ENCODE data around the gene FGFR3. TPM values are rescaled to one million over a fixed set of nuclear protein-coding genes. Genes with fewer than 3 reads are reported as not detected.

Gene FGFR3
- polyA plus RNA-seq, 1 of the 3 experiments (the other 2 are of a cell fraction), result 1.1 TPM

DNA sequence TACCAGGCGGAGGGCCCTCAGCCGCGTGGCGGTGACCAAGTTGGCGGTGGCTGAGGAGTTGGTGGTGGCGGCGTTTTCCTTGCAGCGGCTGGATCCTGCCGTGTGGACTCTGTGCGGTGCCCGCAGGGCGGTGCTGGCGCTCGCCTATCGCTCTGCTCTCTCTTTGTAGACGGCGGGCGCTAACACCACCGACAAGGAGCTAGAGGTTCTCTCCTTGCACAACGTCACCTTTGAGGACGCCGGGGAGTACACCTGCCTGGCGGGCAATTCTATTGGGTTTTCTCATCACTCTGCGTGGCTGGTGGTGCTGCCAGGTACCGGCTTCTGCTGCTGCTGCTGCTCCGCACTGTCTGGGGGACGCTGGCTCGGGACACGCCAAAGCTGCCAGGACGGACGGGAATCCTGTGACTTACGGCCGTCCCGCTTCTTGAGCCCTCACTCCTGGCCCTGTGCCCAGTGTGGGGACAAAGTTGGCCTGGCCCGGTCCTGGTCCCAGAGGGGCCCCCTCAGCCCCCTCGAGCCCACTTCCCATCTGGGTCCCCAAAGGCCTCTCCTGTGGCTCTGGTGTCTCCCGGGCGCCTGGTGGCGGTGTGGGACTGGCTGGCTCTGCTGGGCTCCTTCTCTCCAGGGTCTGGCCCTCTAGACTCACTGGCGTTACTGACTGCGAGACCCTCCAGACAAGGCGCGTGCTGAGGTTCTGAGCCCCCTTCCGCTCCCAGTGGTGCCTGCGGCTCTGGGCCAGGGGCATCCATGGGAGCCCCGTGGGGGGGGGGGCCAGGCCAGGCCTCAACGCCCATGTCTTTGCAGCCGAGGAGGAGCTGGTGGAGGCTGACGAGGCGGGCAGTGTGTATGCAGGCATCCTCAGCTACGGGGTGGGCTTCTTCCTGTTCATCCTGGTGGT, 10.7 kb downstream of the FGFR3 start (continued):
- TF ChIP-seq RAD21 (IDR thresholded peaks at IDR 0.05; ENCODE audit: low read length), result no peak
- no peak for TF ChIP-seq JUND (IDR thresholded peaks at IDR 0.05)
- TF ChIP-seq NRF1 (IDR thresholded peaks at IDR 0.05; ENCODE audit: low read depth, low read length), result no peak
- TF ChIP-seq SIN3A (IDR thresholded peaks at IDR 0.05; ENCODE audit: borderline replicate concordance, low read depth, low read length), result no peak
- TF ChIP-seq MXI1 (IDR thresholded peaks at IDR 0.05; ENCODE audit: low read depth, low read length), result no peak
- TF ChIP-seq CHD2 (IDR thresholded peaks at IDR 0.05; ENCODE audit: low read length, partially characterized antibody), result no peak
- TF ChIP-seq FOXJ3 (CRISPR knock-in tag; IDR thresholded peaks at IDR 0.05), result no peak
- no peak for TF ChIP-seq GABPA (IDR thresholded peaks at IDR 0.05; ENCODE audit: low read depth)
- TF ChIP-seq YY1 (IDR thresholded peaks at IDR 0.05; ENCODE audit: low read depth), result no peak
- TF ChIP-seq FOXM1 (IDR thresholded peaks at IDR 0.05; ENCODE audit: low read depth), result no peak

DNA sequence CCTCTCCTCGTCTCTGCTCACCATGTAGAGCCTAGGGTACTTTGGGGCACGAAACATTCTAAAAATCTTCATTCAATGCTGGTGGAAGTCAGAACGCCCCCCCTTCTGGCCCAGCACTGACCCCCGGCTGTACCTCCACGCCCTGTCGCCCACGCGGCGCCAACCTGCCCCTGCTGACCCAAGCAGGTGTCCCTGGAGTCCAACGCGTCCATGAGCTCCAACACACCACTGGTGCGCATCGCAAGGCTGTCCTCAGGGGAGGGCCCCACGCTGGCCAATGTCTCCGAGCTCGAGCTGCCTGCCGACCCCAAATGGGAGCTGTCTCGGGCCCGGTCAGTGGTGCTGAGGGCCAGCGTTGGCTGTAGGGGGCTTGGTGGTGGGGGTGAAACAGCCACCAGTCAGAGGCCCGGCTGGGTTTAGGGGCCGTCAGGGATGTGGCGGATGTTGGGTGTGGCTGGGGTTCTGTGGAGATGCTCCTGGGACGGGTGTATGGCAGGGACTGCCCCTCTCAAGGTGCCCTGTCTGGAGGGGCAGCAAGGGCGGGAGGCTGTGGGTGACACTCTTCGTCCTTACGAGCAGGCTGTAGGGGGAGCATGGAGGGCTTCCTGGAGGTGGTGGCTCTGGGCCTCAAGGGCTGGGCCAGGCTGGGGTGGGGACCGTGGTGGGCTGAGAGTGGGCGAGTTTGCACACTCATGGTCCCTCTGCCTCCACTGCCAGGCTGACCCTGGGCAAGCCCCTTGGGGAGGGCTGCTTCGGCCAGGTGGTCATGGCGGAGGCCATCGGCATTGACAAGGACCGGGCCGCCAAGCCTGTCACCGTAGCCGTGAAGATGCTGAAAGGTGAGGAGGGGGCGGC, 11.8 kb downstream of the FGFR3 start:
- no peak overlapping the region for H3K4me3 ChIP-seq (ENCODE audit: low read depth in 2 of 2, low read length in 1 of 2)
- H4K20me1 ChIP-seq (ENCODE audit: insufficient read depth), result no peaks in the 10 kb centered on the region
- no peaks in the 10 kb centered on the region for H3K9me2 ChIP-seq
- H3K9me3 ChIP-seq, result no peaks in the 10 kb centered on the region
- peaks cover 3% of the 10 kb centered on the region for H3F3A ChIP-seq (replicated peaks; ENCODE audit: insufficient read depth)
- no peak for TF ChIP-seq PBX3 (IDR thresholded peaks at IDR 0.05)
- TF ChIP-seq FOXM1 (IDR thresholded peaks at IDR 0.05; ENCODE audit: low read depth), result no peak
- TF ChIP-seq GATA2 (CRISPR knock-in tag; IDR thresholded peaks at IDR 0.05), result no peak
- no peak for TF ChIP-seq FOSL2 (IDR thresholded peaks at IDR 0.05; ENCODE audit: borderline replicate concordance, low read depth)
- TF ChIP-seq MAX (IDR thresholded peaks at IDR 0.05; ENCODE audit: low read depth), result no peak
- no peak for TF ChIP-seq TCF12 (IDR thresholded peaks at IDR 0.05)
- TF ChIP-seq POLR2AphosphoS5 (IDR thresholded peaks at IDR 0.05; ENCODE audit: low read depth, low read length), result no peak
- TF ChIP-seq IRF3 (IDR thresholded peaks at IDR 0.05; ENCODE audit: low read depth, low read length), result no peak
- TF ChIP-seq NFIC (IDR thresholded peaks at IDR 0.05; ENCODE audit: borderline replicate concordance), result no peak
- TF ChIP-seq MXI1 (IDR thresholded peaks at IDR 0.05; ENCODE audit: low read depth, low read length), result no peak
- no peak for TF ChIP-seq RCOR1 (IDR thresholded peaks at IDR 0.05; ENCODE audit: low read length)
- no peak for TF ChIP-seq SIN3A (IDR thresholded peaks at IDR 0.05; ENCODE audit: borderline replicate concordance, low read depth, low read length)
- no peaks in the 10 kb centered on the region for H3K79me2 ChIP-seq (ENCODE audit: insufficient read depth)
- H3K4me1 ChIP-seq (ENCODE audit: control insufficient read depth in 1 of 2, insufficient read depth in 2 of 2, low read depth in 1 of 2, low read length in 1 of 2), result peaks cover 0 to 3% of the 10 kb centered on the region in 2 experiments; a peak in 1 of 4 replicates
- no peaks in the 10 kb centered on the region for H3K36me3 ChIP-seq (replicated peaks in 1 of 2; ENCODE audit: control insufficient read depth in 1 of 2, insufficient read depth in 2 of 2, low read length in 1 of 2)
- no peak overlapping the region for H3K27ac ChIP-seq (ENCODE audit: low read depth in 2 of 2, low read length in 1 of 2)
- no peak overlapping the region for H3K9ac ChIP-seq
- no peaks in the 10 kb centered on the region for H3K27me3 ChIP-seq (ENCODE audit: insufficient read depth)
- POLR2A ChIA-PET, result no interaction called here
- H2AFZ ChIP-seq (ENCODE audit: low read depth), result no peak overlapping the region
- WGBS (ENCODE audit: low lambda C conversion rate), result 90% methylated on average over 25 of the region's 37 CpGs
- no peak for DNase-seq
- CTCF ChIA-PET, result interaction anchor here (1.1 to 6.5 kb wide), 3 partner anchors 48 to 71 kb away, joined by 3 to 88 read pairs (median 7); no protein-coding TSS in a partner anchor
- no peak overlapping the region for H3K4me2 ChIP-seq

Data from SK-N-SH (cell line).